IPS-20b (cell line): ENCODE results near the gene ADH1C.

Experiments
- H3K27ac ChIP-seq: one replicate; pipeline ENCODE4 v1.5.1; 2013; ENCODE audit warnings: low read length
- H3K27me3 ChIP-seq: 2 replicates; pipeline ENCODE4 v1.6.1; 2013; ENCODE audit warnings: mild to moderate bottlenecking, low read length, inconsistent platforms; ENCODE audit not compliant: insufficient read depth
- H3K36me3 ChIP-seq: 2 replicates; pipeline ENCODE4 v1.6.1; 2013; ENCODE audit warnings: low read depth, mild to moderate bottlenecking, inconsistent platforms, low read length, moderate library complexity; ENCODE audit not compliant: insufficient read depth
- H3K4me1 ChIP-seq: 2 replicates; pipeline ENCODE4 v1.6.1; 2013; ENCODE audit warnings: mild to moderate bottlenecking, control low read depth, inconsistent platforms, low read length, moderate library complexity; ENCODE audit not compliant: insufficient read depth
- H3K4me3 ChIP-seq: 2 replicates; pipeline ENCODE4 v1.5.1; 2013; ENCODE audit warnings: mild to moderate bottlenecking, low read length, inconsistent platforms
- H3K9ac ChIP-seq: 2 replicates; pipeline ENCODE4 v1.6.1; 2013; ENCODE audit warnings: low read depth, mild to moderate bottlenecking, inconsistent platforms, low read length, moderate library complexity
- H3K9me3 ChIP-seq: 2 replicates; pipeline ENCODE4 v1.6.1; 2013; ENCODE audit warnings: mild to moderate bottlenecking, low read depth, low read length, inconsistent platforms; ENCODE audit not compliant: insufficient read depth

Gene ADH1C

DNA sequence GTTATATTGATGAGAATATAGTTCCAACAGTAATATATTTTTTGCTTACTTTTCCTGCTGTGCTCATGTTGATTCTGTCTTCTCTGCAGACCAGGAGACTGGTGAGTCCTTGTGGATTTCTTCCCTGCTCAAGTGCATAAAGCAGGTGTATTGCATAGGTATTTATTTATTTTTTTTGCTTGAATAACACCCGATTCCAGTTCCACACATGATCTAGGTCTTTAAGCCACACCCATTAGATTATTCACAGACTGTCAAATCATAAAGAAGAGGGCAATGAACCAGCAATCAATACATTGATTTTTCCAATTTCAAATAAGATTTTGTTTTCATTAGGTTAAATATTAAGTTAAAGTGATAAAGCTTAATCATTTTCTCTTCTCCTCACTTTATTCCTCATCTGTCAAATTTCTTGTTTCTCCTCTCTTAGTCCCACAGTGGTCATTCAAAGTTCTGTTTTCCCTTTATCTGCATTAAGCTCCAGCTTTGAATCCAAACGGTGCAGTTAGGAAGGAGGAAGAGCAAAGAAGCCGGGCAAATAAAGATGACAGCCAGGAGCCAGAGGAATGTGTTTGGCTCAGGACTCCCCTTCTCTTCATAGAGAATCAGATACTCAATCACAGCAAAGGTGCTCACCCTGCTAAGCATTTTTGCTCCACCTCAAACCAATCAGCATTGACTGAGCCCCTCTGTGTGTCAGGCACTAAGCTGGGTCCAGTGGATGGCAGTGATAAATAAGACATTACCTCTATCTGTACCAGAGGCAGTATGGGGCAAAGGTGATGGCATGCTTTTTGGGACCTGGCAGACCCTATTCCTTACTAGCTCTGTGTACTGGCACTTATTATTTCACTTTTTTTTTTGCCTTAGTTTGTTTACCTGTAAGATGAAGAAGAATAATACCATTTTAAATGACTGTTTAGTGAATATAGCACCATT is 61.4 kb downstream of the ADH1C start, which contains the start of gene ADH1A:
TSS of gene ADH1A (minus strand) at position 138 of the 939 bp plus-strand sequence. CDS start at position 67, 71 bp downstream.
- Histone ChIP-seq H3K9me3 (no peaks in the 10 kb centered on the region; the same call in none of the 2 replicates), H3K4me1 (no peaks in the 10 kb centered on the region), H3K4me3 (no peak within 1 kb of the TSS), H3K36me3 (no peaks in the 10 kb centered on the region), H3K27ac (no peak within 1 kb of the TSS), H3K27me3 (no peaks in the 10 kb centered on the region), H3K9ac (no peak within 1 kb of the TSS)
